ENCODE measurements around the gene RABGGTB. TPM values are rescaled to one million over a fixed set of nuclear protein-coding genes. Genes with fewer than 3 reads are reported as not detected.
"Not testable (repeated sequence)": the region's sequence is repeated elsewhere in the genome, so short reads cannot be mapped to it uniquely, and the experiment has no call there.

Gene RABGGTB
- total RNA-seq, 3 donors from 2014 or later, result 292 to 334 (median 324) TPM

GRCh38 chr1:75811211-75811981, 25.3 kb downstream of the RABGGTB start:
- Mint-ChIP-seq H3K4me1 (ENCODE audit: low read depth) (no peaks in the 10 kb centered on the region), H3K9me3 (no peaks in the 10 kb centered on the region), H3K4me3 (no peak overlapping the region), H3K27me3 (ENCODE audit: low read depth) (no peaks in the 10 kb centered on the region), H3K36me3 (ENCODE audit: insufficient read depth) (no peaks in the 10 kb centered on the region)
- no peak for DNase-seq
- no peak for ATAC-seq

GRCh38 chr1:75812065-75812464, 26.0 kb downstream of the RABGGTB start:
- Mint-ChIP-seq H3K9me3 (no peaks in the 10 kb centered on the region), H3K4me3 (no peak overlapping the region), H3K4me1 (ENCODE audit: low read depth) (no peaks in the 10 kb centered on the region), H3K27me3 (ENCODE audit: low read depth) (no peaks in the 10 kb centered on the region), H3K36me3 (ENCODE audit: insufficient read depth) (no peaks in the 10 kb centered on the region)
- no peak for ATAC-seq
- no peak for DNase-seq

GRCh38 chr1:75823596-75823995, 37.5 kb downstream of the RABGGTB start:
- not testable (repeated sequence) for DNase-seq; H3K4me3 Mint-ChIP-seq; H3K36me3 Mint-ChIP-seq (ENCODE audit: insufficient read depth); H3K4me1 Mint-ChIP-seq (ENCODE audit: low read depth); H3K27me3 Mint-ChIP-seq (ENCODE audit: low read depth); ATAC-seq
- H3K9me3 Mint-ChIP-seq, result peaks cover 17% of the 10 kb centered on the region

- H3K27me3 Mint-ChIP-seq (ENCODE audit: low read depth), result no peaks in the 10 kb centered on the region
- DNase-seq, result no peak
- H3K4me1 Mint-ChIP-seq (ENCODE audit: low read depth), result no peaks in the 10 kb centered on the region
- peaks cover 31% of the 10 kb centered on the region for H3K9me3 Mint-ChIP-seq
- H3K4me3 Mint-ChIP-seq, result no peak overlapping the region
- no peak for ATAC-seq
- H3K36me3 Mint-ChIP-seq (ENCODE audit: insufficient read depth), result no peaks in the 10 kb centered on the region
Observed at GRCh38 chr1:75836528-75837100, 50.6 kb downstream of the RABGGTB start.

- DNase-seq (no peak), ATAC-seq (no peak)
- no peaks in the 10 kb centered on the region for H3K27me3 Mint-ChIP-seq (ENCODE audit: low read depth)
- H3K36me3 Mint-ChIP-seq (ENCODE audit: insufficient read depth), result no peaks in the 10 kb centered on the region
- H3K4me3 Mint-ChIP-seq, result no peak overlapping the region
- H3K4me1 Mint-ChIP-seq (ENCODE audit: low read depth), result no peaks in the 10 kb centered on the region
- H3K9me3 Mint-ChIP-seq, result peaks cover 18% of the 10 kb centered on the region
Observed at GRCh38 chr1:75838079-75838478, 52.0 kb downstream of the RABGGTB start.

GRCh38 chr1:75841421-75841820, 55.4 kb downstream of the RABGGTB start:
- Mint-ChIP-seq H3K27me3 (ENCODE audit: low read depth) (no peaks in the 10 kb centered on the region), H3K4me1 (ENCODE audit: low read depth) (no peaks in the 10 kb centered on the region), H3K4me3 (no peak overlapping the region), H3K9me3 (peaks cover 4% of the 10 kb centered on the region), H3K36me3 (ENCODE audit: insufficient read depth) (no peaks in the 10 kb centered on the region)
- no peak for DNase-seq
- no peak for ATAC-seq

Other genes with a start within 250 kb of the RABGGTB start
- gene SLC44A5, start 175.1 kb upstream of the RABGGTB start, total RNA-seq, result under 1 TPM in 1 of 3 donors, not detected in 2; 0.16 TPM
- gene ACADM, start 61.5 kb upstream of the RABGGTB start, total RNA-seq, result 10 to 100 TPM; 29.3 to 38.7 (median 38.6) TPM
- under 1 TPM; 0.28 to 0.45 (median 0.41) TPM for gene MSH4, start 10.6 kb downstream of the RABGGTB start, total RNA-seq
- not detected for gene ASB17, start 146.1 kb downstream of the RABGGTB start, total RNA-seq

All from activated T-cell treated with anti-CD3 and anti-CD28 coated beads, Interleukin-2, amount 50 U/mL, for 4 hours (primary cell).